HG03280 (cell line): ENCODE data around the gene CLDN14.

Source experiments
- ATAC-seq: cut with Tn5 transposase; IDR thresholded peaks from one replicate; pipeline ENCODE4 v1.9.1; 2021; ENCODE audit warnings: mild to moderate bottlenecking, moderate library complexity; ENCODE audit not compliant: unreplicated experiment

CLDN14 gene

DNA sequence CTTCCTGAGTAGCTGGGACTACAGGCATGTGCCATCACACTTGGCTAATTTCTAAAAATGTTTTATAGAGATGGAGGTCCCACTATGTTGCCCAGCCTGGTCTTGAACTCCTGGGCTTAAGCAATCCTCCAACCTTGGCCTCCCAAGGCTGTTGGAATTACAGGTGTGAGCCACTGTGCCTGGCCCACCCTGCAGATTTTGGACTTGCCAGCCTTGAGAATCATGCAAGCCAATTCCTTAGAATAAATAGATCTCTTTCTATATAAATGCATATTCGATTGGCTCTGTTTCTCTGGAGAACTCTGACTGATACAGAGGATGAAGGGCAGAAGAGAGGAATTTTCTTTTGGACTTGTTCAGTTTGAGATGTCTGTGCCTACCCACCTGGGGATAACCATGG lies 6.7 kb downstream of the CLDN14 start:
- ATAC-seq = no peak

DNA sequence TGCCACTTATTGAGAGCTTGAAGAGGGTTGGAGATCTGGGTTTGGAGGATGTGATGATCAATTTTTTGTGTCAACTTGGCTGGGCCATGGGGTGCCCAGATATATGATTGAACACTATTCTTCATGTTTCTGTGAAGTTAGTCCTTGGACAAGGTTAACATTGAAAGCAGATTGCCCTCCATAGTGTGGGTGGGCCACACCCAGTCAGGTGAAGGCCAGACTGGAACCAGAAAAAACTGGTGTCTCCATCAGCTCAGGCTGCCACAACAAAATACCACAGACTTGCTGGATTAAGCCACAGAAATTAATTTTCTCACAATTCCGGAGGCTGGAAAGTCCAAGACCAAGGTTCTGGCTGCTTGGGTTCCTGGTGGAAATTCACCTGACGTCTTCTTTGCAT lies 7.5 kb downstream of the CLDN14 start:
- ATAC-seq = no peak

DNA sequence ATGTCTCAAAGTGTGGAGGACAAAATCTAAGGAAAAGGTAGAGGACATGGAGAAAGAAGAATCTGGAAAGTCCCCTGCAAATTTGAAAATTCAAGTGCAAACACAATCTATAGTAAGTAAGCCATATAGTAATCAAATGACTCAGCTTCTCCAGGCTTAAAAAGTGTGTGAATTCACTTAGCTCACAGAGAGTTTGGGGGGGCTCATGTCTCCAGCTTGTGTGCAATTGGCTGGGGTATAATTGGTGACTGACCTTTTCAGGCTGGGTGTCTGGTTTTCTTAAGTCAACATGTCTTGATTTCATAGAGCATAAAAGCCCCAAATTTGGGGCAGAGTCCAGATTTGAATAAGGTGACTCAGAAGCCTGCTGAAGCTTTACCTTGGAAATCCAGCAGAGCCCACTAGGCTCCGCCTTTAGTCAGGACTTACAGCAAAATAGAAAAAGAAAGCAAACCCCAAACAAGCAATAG lies 8.6 kb downstream of the CLDN14 start:
- ATAC-seq = no peak

DNA sequence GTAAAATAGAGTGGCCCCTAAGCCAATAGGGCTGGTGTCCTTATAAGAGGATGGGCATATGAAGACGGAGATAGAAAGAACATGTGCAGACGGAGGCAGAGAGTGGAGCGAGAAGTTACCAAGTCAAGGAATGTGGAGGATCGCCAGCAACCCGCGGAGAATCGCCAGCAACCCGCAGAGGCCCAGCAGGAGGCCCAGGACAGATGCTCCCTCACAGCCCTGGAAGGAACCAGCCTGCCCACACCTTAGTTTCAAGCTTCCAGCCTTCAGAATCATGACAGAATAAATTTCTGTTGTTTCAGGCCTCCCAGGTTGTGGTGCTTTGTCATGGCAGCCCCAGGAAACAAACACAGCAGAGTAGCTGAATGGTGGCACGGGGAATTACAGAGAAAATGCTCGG lies 9.6 kb downstream of the CLDN14 start:
- ATAC-seq = no peak

DNA sequence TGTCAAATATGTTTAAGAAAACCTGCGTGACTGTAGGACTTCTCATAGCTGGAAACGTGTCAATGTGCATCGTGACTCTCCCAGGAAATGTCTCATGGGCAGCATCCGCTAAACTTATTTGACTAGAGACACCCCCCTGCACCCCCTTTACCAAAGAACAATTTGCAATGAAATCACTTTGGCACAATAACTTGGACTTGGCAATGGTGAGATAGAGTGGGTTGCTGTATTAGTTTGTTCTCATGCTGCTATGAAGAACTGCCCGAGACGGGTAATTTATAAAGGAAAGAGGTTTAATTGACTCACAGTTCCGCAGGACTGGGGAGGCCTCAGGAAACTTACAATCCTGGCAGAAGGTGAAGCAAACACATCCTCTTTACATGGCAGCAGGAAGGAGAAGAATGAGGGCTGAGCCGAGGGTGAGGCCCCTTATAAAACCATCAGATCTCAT lies 13.8 kb downstream of the CLDN14 start:
- no peak for ATAC-seq

DNA sequence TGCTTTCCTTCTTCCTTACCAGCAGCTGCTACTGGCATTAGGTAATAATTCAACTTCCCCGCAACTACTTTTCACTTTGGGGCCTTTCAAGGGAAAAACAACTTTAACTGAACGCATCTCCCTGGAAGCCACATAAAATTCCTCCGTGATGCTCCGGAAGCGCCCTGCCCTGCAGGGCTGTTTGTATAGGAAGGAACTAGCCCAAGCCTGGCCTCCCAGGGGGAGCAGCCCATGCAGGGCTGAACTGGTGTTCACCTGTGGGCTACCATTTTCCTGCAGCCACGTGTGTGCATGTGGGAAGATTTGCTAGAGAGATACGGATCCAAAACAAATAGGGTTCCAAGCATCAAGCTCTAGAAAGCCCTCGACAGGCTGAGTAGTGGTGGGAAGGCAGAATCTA lies 14.4 kb downstream of the CLDN14 start:
- ATAC-seq = no peak

DNA sequence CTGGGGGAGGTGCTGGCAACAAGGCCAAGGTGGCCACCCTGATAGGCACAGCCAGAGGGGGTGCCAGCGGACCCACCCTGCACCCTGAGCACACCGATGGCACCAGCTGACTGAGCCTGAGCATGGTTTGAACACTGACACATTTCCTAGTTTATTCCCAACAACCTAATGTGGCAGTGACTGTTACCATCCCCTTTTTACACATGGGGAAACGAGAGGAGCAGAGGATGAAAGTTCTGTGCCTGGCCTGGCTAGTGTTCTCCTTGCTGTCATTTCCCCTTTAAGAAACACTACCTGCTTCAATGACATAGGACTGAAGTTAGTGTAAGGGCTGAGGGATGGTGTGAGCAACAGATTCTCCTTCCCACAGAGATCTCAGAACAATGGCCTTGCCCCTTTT lies 15.3 kb downstream of the CLDN14 start:
- ATAC-seq = no peak

DNA sequence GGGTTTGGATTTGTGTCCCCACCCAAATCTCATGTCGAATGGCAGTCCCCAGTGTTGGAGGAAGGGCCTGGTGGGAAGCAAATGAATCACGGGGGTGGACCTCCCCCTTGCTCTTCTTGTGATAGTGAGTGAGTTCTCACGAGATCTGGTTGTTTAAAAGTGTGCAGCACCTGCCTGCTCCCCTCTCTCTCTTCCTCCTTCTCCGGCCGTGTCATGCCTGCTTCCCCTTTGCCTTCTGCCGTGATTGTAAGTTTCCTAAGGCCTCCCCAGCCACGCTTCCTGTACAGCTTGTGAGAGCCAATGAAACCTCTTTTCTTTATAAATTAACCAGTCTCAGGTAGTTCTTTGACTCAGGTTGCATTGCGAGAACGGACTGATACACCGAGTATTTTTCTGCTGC lies 15.9 kb downstream of the CLDN14 start:
- ATAC-seq = no peak

DNA sequence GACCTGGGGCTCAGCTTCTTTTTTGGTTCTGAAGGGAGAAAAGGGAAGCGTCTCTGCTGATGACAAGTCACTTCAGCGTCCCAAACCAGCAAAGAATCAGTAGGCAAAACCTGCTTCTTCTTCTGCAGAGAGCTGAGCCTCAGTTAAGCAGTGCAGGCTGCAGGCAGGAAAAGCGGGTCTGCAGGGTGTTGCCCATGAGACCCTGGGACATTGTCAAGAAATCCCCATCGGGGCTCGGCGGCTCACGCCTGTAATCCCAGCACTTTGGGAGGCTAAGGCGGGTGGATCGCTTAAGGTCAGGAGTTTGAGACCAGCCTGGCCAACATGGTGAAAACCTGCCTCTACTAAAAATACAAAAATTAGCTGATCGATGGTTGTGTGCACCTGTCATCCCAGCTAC lies 16.7 kb downstream of the CLDN14 start:
- ATAC-seq = no peak

DNA sequence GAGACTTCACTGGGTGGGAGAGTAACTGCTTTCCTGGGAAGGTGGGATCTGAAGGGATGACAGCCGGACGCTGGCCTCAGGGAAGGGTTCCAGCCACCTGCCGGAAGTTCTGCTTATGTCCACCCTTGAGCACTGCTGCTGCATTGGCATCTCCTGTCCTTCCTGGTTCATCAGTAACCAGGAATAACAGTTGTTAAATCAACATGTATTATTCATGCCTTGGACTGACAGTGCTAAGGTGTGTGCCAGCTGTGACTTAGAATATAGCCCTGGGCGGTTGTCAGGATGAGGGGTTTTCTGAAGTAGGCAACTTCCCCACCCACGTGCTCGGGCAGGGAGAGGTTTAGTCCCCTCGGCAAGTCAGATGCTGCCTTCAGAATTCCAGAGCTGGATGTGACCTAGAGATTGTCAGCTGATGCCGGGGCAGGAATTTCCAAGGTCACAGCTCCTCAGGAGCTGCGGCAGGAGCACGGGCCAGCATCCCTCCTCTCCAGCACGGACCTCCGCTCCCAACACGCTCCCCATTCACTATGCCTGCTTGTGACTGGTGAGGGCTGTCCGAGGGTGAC lies 17.9 kb downstream of the CLDN14 start:
- ATAC-seq = no peak

DNA sequence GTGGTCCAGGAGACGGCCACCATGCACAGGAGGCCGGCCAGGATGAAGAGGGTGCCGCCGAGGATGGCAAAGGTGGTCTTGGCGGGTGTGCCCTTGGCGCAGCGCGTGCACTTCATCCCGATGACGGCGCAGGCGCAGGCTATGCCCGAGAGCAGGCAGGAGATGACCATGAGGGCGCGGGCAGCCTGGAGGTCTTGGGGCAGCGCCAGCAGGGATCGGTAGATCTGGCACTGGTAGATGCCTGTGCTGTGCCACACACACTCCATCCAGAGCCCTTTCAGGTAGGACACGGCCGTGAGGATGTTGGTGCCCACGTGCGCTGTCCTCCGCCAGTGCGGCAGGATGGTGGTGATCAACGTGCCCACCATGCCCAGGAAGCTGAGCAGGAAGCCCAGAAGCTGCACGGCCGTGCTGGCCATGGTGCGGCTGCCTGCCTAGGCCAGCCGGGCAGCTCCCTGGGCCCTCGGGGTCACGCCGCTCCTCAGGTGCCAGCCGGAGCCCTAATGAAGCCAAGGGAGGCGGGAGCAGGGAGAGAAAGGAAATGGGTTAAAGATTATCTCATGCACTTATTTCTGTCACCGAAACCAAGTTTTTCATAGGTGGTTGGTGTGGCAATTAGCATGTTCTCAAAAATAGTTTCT lies 18.5 kb downstream of the CLDN14 start:
- ATAC-seq = no peak

DNA sequence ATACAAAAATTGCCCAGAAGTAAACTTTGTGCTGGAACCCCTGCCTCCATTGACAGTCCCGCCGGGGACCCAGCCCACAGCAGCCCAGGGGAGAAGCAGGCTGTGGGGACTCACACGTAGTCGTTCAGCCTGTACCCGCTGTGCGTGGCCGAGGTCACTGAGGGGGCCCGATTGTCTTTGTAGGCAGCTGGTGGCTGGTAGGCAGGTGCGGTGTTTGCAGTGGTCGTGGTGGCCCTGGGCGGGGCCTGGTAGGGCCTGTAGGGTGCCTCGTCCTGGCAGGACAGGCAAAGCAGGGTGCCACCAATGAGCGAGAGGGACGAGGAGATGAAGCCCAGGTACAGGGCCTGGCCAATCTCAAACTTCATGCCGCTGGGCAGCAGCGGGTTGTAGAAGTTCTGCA lies 19.1 kb downstream of the CLDN14 start:
- no peak for ATAC-seq

DNA sequence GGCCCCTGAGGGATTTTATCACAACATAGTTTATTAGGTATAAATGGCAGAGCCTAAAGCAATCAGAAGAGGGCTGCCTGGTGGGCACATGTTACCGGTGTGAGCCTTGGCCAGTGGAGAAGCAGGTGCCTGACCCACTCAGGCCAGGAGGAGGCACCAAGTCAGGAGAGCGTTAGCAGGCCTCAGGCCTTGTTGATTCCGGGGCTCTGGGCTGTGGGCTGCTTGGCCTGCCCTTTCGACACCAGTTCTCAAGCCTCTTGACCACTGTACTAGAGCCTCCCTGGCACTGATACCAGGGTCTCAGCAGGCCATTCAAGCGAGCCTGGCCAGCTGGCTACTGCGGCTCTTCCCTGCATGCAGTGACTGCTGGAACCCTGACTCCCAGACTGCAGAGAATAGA lies 20.8 kb downstream of the CLDN14 start:
- ATAC-seq = no peak

DNA sequence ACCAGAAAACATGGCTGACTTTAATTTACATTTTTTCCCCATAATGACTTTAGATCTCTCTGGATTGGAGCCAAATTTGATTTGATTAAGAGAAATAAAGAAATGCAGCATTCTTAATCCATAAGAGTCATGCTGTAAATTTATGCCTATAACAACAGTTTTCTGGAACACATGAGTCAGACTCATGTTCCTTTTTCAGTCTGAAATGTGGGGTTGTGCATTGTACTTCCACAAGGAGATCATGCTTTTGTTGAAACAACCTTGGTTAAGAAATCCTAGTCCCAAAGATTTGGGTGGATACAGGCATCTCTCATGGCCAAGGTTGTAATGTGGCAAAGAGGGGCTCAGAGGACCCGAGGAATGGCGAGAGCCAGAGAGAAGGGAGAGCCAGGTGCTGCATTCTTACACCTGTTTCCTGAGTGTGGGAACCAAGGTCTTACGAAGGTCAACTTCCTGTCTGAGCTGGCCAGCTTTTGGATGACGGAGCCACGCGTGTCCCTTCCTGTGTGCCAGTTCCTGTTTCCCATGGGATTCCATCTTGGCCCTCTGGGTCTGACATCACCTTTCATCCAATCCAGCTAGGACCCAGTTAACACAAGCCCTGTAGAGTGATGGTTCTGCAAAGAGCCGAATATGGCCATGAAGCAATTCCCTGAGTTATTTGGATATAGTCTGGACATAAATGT lies 23.1 kb downstream of the CLDN14 start:
- ATAC-seq = no peak

DNA sequence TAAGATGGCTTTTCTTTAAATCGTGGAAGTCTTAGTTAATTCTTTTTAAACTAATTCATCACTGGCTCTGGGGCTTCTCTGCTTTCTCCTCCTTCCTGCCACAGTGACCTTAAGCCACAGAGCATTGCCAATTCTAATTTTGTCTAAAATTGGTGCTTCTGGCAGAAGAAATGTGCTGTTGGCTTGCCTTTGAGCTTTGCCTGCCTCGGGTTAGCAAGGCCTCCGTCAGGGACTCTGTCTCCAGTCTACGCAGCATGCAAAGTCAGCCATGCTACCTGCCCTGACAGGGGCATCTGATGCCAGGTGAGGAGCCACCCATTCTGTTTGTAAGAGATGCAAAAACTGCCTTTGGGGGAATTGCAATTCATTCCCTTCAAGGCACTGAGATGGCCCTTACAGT lies 25.2 kb downstream of the CLDN14 start:
- ATAC-seq = no peak

DNA sequence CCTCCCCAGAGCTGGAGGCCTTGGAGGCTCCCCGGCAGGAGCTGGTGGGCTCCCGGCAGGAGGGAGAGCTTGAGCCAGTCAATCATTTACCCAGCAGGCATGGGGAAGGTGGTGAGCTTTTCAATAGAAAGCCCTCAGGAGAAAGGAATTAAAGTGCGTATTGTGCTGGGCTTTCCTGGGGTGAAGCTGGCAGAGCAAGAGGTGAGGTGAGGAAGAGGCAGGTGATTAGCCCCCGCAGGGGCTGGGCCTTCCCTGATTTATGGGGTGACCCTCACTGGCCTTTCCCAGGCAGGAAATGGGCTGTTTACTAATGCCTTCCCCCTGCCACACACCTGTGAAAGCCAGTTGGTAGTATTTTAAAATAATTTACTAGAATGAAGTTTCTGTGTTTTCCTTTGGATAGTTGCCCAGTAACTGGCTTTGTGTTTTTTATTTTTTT lies 25.8 kb downstream of the CLDN14 start:
- no peak for ATAC-seq

DNA sequence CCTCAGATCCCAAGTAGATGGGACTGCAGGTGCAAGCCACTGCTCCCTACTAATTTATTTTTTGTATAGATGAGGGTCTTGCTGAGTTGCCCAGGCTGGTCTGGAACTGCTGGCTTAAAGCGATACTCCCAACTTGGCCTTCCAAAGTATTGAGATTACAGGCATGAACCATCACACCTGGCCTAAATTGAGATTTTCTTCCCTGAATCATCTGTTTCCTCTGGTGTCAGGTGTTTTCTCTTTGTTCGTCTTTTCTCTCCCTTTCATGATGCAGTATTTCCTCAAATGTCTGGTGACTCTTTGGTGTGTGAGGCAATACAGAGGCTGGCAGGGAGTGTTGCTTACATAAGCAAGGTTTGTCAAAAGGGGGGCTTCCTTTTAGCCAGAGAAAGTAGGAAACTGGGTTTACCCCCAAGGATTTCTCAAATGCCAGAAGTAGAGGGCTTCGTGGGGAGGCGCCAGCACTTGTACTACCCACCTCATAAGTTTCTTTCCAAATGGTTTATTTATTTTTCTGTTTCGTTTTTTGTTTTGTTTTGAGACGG lies 27.6 kb downstream of the CLDN14 start:
- no peak for ATAC-seq

DNA sequence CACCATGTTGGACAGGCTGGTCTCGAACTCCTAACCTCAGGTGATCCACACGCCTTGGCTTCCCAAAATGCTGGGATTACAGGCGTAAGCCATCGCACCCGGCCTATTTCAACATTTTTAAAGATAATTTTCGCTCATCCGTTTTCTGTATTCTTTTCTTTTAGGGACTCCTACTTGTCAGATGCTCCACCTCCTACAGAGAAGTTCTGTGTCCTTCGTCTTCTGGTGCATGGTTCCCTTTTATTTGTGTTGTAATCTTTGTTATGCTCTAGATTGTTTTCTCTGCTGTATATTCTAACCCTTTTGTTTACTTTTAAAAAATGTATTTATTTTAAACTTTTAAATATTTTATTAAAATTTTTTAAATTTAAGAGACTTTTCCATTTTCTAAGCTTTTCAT lies 28.4 kb downstream of the CLDN14 start:
- no peak for ATAC-seq

DNA sequence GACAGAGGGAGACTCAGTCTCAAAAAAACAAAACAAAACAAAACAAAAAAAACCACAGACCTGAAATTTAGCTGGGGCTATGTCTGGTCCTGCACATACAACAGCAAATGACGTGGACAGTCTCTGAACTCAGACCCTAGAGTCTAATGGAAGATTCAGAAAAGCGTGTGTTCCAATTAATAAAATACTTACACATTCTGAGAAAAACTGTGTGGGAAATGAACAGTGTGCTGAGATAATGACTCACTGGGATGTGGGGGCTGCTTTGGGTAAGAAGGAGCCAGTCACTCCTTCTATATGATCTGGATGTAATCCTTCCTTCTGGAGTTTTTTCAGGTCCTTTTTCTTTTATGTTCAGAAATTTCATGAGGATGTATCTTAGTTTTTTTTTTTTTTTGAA lies 29.4 kb downstream of the CLDN14 start:
- ATAC-seq = no peak

DNA sequence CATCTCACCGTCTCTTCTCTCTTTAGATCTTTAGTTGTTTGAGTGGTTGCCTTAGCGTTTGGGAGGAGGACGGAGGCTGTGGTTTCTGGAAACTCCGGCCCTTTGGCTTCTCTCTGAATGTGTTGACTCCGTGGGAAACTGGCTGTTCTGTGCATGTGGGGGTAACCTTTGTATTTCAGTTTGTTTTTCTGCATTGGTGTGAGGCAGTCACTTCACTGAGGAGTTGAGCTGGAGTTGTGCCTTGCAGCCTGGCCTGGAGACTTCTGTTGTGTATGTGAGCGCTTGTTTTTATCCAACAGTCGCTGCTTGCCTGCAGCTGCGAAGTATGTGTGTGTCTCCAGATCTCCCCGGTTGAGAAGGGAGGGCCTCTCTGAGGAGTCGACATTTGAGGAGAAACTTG lies 33.6 kb downstream of the CLDN14 start:
- ATAC-seq = no peak

DNA sequence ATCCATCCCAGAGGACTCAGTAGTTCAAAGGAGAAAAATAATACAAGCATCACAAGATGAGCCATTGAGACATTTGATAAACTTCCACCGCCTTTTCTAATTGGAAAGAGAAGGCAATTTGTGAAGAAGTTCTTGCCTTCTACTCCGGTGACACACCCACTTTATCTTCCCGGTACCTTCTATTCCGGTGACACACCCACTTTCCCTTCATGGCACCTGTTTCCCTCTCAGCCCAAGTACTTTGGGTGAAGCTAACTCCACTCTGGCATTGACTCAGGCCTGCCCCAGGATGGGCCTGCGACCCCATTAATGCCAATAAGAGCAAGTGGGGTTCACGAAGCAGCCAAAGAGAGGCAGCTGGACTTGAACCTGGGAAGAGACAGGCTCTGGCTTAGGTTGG lies 38.2 kb downstream of the CLDN14 start:
- no peak for ATAC-seq

DNA sequence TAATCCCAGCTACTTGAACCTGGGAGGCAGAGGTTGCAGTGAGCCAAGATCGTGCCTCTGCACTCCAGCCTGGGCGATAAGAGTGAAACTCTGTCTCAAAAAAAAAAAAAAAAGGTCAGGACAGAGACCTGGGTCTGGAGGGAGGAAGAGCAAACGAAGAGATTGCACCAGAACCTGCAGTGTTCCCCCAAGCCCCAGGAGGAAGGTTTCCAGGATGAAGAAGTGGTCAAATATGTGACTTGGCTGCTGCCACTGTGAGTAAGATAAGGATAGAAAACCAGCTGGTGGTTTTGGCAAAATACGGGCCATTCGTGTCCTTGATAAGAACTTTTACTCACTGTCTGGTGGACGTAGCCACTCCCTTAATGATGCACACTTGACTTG lies 42.2 kb downstream of the CLDN14 start:
- no peak for ATAC-seq
